Gastrocnemius medialis (tissue), 4 donors: ENCODE measurements around the gene CACNB4.

Experiments used
- CTCF ChIP-seq, 5 experiments: fragments of 450-650 bp in 3 of 5; fragments of 200-600 bp in 2 of 5; sonication (generic) in 2 of 5; IDR thresholded peaks in 4 of 5; conservative IDR thresholded peaks in 1 of 5; 1 replicate in 4 of 5; 2 replicates in 1 of 5; pipeline ENCODE4 v1.5.1; 2016 to 2019; ENCODE audit warnings: antibody characterized with exemption in 5 of 5, mild to moderate bottlenecking in 3 of 5, moderate library complexity in 3 of 5
- POLR2A ChIP-seq, 2 donors: fragments of 450-650 bp; IDR thresholded peaks; one replicate each; pipeline ENCODE4 v1.6.1; 2017; ENCODE audit warnings: antibody characterized with exemption in 2 of 2, mild to moderate bottlenecking in 2 of 2, moderate library complexity in 2 of 2

- TF ChIP-seq POLR2A (IDR thresholded peaks at IDR 0.05) (no peak), CTCF (IDR thresholded peaks at IDR 0.05 in 4 of 5, conservative IDR thresholded peaks at IDR 0.05 in 1 of 5) (no peak)
Observed at GRCh38 chr2:152005607-152006006, 93.2 kb downstream of the CACNB4 start.
